ENCODE measurements around the gene KLK10.

KLK10 gene, protein sequence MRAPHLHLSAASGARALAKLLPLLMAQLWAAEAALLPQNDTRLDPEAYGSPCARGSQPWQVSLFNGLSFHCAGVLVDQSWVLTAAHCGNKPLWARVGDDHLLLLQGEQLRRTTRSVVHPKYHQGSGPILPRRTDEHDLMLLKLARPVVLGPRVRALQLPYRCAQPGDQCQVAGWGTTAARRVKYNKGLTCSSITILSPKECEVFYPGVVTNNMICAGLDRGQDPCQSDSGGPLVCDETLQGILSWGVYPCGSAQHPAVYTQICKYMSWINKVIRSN

GRCh38 chr19:51019544-51019925 is at the start of gene KLK10:
TSS of gene KLK10 (minus strand) at chr19:51019709. CDS start at chr19:51019130, 579 bp downstream.
- no peak for TF ChIP-seq EZH2phosphoT487 (IDR thresholded peaks at IDR 0.05; ENCODE audit: low read depth)
- TF ChIP-seq, protein P1, sequence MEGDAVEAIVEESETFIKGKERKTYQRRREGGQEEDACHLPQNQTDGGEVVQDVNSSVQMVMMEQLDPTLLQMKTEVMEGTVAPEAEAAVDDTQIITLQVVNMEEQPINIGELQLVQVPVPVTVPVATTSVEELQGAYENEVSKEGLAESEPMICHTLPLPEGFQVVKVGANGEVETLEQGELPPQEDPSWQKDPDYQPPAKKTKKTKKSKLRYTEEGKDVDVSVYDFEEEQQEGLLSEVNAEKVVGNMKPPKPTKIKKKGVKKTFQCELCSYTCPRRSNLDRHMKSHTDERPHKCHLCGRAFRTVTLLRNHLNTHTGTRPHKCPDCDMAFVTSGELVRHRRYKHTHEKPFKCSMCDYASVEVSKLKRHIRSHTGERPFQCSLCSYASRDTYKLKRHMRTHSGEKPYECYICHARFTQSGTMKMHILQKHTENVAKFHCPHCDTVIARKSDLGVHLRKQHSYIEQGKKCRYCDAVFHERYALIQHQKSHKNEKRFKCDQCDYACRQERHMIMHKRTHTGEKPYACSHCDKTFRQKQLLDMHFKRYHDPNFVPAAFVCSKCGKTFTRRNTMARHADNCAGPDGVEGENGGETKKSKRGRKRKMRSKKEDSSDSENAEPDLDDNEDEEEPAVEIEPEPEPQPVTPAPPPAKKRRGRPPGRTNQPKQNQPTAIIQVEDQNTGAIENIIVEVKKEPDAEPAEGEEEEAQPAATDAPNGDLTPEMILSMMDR (IDR thresholded peaks at IDR 0.05; ENCODE audit: low read depth, low read length), result no peak
- Histone ChIP-seq H3K9ac (ENCODE audit: low read length) (no peak within 1 kb of the TSS), H2AFZ (ENCODE audit: low read depth, low read length) (no peak within 1 kb of the TSS), H3K4me3 (ENCODE audit: low read length) (no peak within 1 kb of the TSS), H3K79me2 (ENCODE audit: low read length) (no peaks in the 10 kb centered on the region), H3K4me2 (ENCODE audit: low read length) (no peak within 1 kb of the TSS), H4K20me1 (ENCODE audit: insufficient read depth, low read length) (no peaks in the 10 kb centered on the region), H3K27ac (ENCODE audit: low read length) (no peak within 1 kb of the TSS), H3K27me3 (ENCODE audit: low read depth, low read length) (no peaks in the 10 kb centered on the region), H3K9me3 (ENCODE audit: insufficient read depth, low read length) (no peaks in the 10 kb centered on the region), H3K36me3 (replicated peaks; ENCODE audit: low read depth, low read length) (no peaks in the 10 kb centered on the region), H3K4me1 (ENCODE audit: low read length) (0 out of 2 replicates have a peak, but pooled peaks cover 3% of the 10 kb centered on the region)

- Histone ChIP-seq H3K4me1 (ENCODE audit: low read length) (no peaks in the 10 kb centered on the region), H2AFZ (ENCODE audit: low read depth, low read length) (no peak overlapping the region), H4K20me1 (ENCODE audit: insufficient read depth, low read length) (no peaks in the 10 kb centered on the region), H3K9me3 (ENCODE audit: insufficient read depth, low read length) (no peaks in the 10 kb centered on the region), H3K36me3 (replicated peaks; ENCODE audit: low read depth, low read length) (no peaks in the 10 kb centered on the region), H3K9ac (ENCODE audit: low read length) (no peak overlapping the region), H3K4me3 (ENCODE audit: low read length) (no peak overlapping the region), H3K27me3 (ENCODE audit: low read depth, low read length) (peaks cover 39% of the 10 kb centered on the region), H3K27ac (ENCODE audit: low read length) (no peak overlapping the region), H3K79me2 (ENCODE audit: low read length) (no peaks in the 10 kb centered on the region), H3K4me2 (ENCODE audit: low read length) (no peak overlapping the region)
- TF ChIP-seq EZH2phosphoT487 (IDR thresholded peaks at IDR 0.05; ENCODE audit: low read depth), result no peak
- TF ChIP-seq, protein P1 (IDR thresholded peaks at IDR 0.05; ENCODE audit: low read depth, low read length), result no peak
Observed at GRCh38 chr19:51066393-51067186, 47.1 kb upstream of the KLK10 start.

- peaks cover 36% of the 10 kb centered on the region for H3K27me3 ChIP-seq (ENCODE audit: low read depth, low read length)
- no peaks in the 10 kb centered on the region for H3K9me3 ChIP-seq (ENCODE audit: insufficient read depth, low read length)
- H4K20me1 ChIP-seq (ENCODE audit: insufficient read depth, low read length), result no peaks in the 10 kb centered on the region
- no peak overlapping the region for H2AFZ ChIP-seq (ENCODE audit: low read depth, low read length)
- H3K4me2 ChIP-seq (ENCODE audit: low read length), result no peak overlapping the region
- H3K36me3 ChIP-seq (replicated peaks; ENCODE audit: low read depth, low read length), result no peaks in the 10 kb centered on the region
- TF ChIP-seq, protein P1 (IDR thresholded peaks at IDR 0.05; ENCODE audit: low read depth, low read length), result no peak
- TF ChIP-seq EZH2phosphoT487 (IDR thresholded peaks at IDR 0.05; ENCODE audit: low read depth), result no peak
- H3K4me1 ChIP-seq (ENCODE audit: low read length), result no peaks in the 10 kb centered on the region
- H3K9ac ChIP-seq (ENCODE audit: low read length), result no peak overlapping the region
- H3K79me2 ChIP-seq (ENCODE audit: low read length), result no peaks in the 10 kb centered on the region
- no peak overlapping the region for H3K27ac ChIP-seq (ENCODE audit: low read length)
- no peak overlapping the region for H3K4me3 ChIP-seq (ENCODE audit: low read length)
Observed at GRCh38 chr19:51065221-51065960, 45.9 kb upstream of the KLK10 start.
